Endothelial cell of umbilical vein (primary cell): ENCODE data around the gene MAGEA10. TPM values are rescaled to one million over a fixed set of nuclear protein-coding genes. Genes with fewer than 3 reads are reported as not detected.

Source experiments
- BruUV-seq: library from RNA; stranded (reverse); fragments of 400-500 nt; replicated peaks from 2 replicates; lab custom pipeline; 2021; lab: Mats Ljungman, UMichigan
- CTCF ChIA-PET: fragments of 300-600, 350-600 bp; sonication (Branson Sonifier 250); formaldehyde crosslinking; loops from one replicate; lab custom pipeline; 2021; ENCODE audit warnings: antibody characterized with exemption, inconsistent platforms; lab: Charles Lee
- POLR2A ChIA-PET: fragments of 300-600, 350-600 bp; sonication (Branson Sonifier 250); formaldehyde crosslinking; loops from one replicate; lab custom pipeline; 2021; ENCODE audit warnings: antibody characterized with exemption, inconsistent platforms; lab: Charles Lee
- DNase-seq: peaks from one replicate; pipeline ENCODE4 v3.0.0-alpha.2; 2011; ENCODE audit warnings: low read depth, low spot score
- FAIRE-seq: peaks from 2 replicates; lab custom pipeline; 2011; peaks lifted over from hg19 to GRCh38; lab: Jason Lieb, UNC
- H2AFZ ChIP-seq: 2 replicates; pipeline ENCODE4 v1.6.0; 2012; ENCODE audit warnings: low read depth, low read length, control low read depth, inconsistent platforms
- H3K27ac ChIP-seq: 2 replicates; pipeline ENCODE4 v1.5.1; 2011; ENCODE audit warnings: low read depth, mild to moderate bottlenecking, control low read depth, low read length, moderate library complexity; ENCODE audit not compliant: insufficient read depth
- H3K27me3 ChIP-seq, 2 experiments: 2 replicates each; pipeline versions ENCODE4 v1.6.0 to v1.6.1; 2011; ENCODE audit warnings: low read length in 2 of 2, mixed read lengths in 1 of 2; ENCODE audit not compliant: control insufficient read depth in 2 of 2, insufficient read depth in 2 of 2
- H3K36me3 ChIP-seq, 2 experiments: 2 replicates in 1 of 2; 3 replicates in 1 of 2; pipeline ENCODE4 v1.5.1; 2011; ENCODE audit warnings: low read length in 2 of 2, mild to moderate bottlenecking in 1 of 2, moderate library complexity in 1 of 2; ENCODE audit not compliant: control insufficient read depth in 2 of 2, insufficient read depth in 2 of 2; ENCODE audit errors: extremely low read depth in 1 of 2
- H3K4me1 ChIP-seq: 3 replicates; pipeline ENCODE4 v1.5.1; 2011; ENCODE audit warnings: mild to moderate bottlenecking, low read length; ENCODE audit not compliant: control insufficient read depth, insufficient read depth; ENCODE audit errors: extremely low read depth
- H3K4me2 ChIP-seq: 2 replicates; pipeline ENCODE4 v1.6.1; 2011; ENCODE audit warnings: low read length, control low read depth, mixed read lengths; ENCODE audit not compliant: insufficient read depth
- H3K4me3 ChIP-seq, 3 experiments: fragments of 200-600 bp in 1 of 3; sonication (generic), shearing (Covaris generic) in 1 of 3; replicated peaks in 1 of 3; 2 replicates each; pipeline ENCODE4 v1.5.1; 2011 to 2016; ENCODE audit warnings: control low read depth in 3 of 3, low read length in 3 of 3, mild to moderate bottlenecking in 2 of 3, inconsistent platforms in 1 of 3, low read depth in 1 of 3, moderate library complexity in 1 of 3; ENCODE audit not compliant: insufficient read depth in 1 of 3
- H3K79me2 ChIP-seq: 2 replicates; pipeline ENCODE4 v1.6.0; 2012; ENCODE audit warnings: low read length, inconsistent platforms; ENCODE audit not compliant: control insufficient read depth, insufficient read depth
- H3K9ac ChIP-seq: replicated peaks from 2 replicates; pipeline ENCODE3; 2011; ENCODE audit warnings: low read length, control low read depth; ENCODE audit not compliant: insufficient read depth; ENCODE audit errors: extremely low read depth
- H3K9me1 ChIP-seq: replicated peaks from 3 replicates; pipeline ENCODE4 v1.6.0; 2011; ENCODE audit warnings: mild to moderate bottlenecking, low read length; ENCODE audit not compliant: control insufficient read depth, insufficient read depth; ENCODE audit errors: extremely low read depth
- H3K9me3 ChIP-seq: replicated peaks from 2 replicates; pipeline ENCODE4 v1.5.1; 2012; ENCODE audit warnings: low read length, inconsistent platforms; ENCODE audit not compliant: control insufficient read depth, insufficient read depth
- H4K20me1 ChIP-seq: replicated peaks from 2 replicates; pipeline ENCODE3; 2011; ENCODE audit warnings: mild to moderate bottlenecking, low read length; ENCODE audit not compliant: control insufficient read depth, insufficient read depth; ENCODE audit errors: extremely low read depth
- CTCF ChIP-seq, 2 donors: IDR thresholded peaks; 1 replicate in 1 of 2; 2 replicates in 1 of 2; pipeline ENCODE4 v1.5.1; 2011; ENCODE audit warnings: low read length in 2 of 2, mild to moderate bottlenecking in 2 of 2, moderate library complexity in 2 of 2, control low read depth in 1 of 2, inconsistent platforms in 1 of 2, low read depth in 1 of 2; ENCODE audit not compliant: insufficient read depth in 1 of 2; ENCODE audit errors: extremely low read depth in 1 of 2
- EZH2 ChIP-seq: IDR thresholded peaks from 2 replicates; pipeline ENCODE4 v1.6.1; 2012; ENCODE audit warnings: borderline replicate concordance, low read depth, mild to moderate bottlenecking, moderate library complexity, low read length, inconsistent platforms; ENCODE audit not compliant: severe bottlenecking
- FOS ChIP-seq: IDR thresholded peaks from 2 replicates; pipeline ENCODE4 v1.6.1; 2011; ENCODE audit warnings: mild to moderate bottlenecking, low read length, moderate library complexity, borderline replicate concordance; ENCODE audit not compliant: insufficient read depth
- GATA2 ChIP-seq: IDR thresholded peaks from 2 replicates; pipeline ENCODE4 v1.7.0; 2011; ENCODE audit warnings: low read depth, mild to moderate bottlenecking, moderate library complexity, mixed read lengths, low read length; ENCODE audit not compliant: insufficient read length, insufficient read depth
- JUN ChIP-seq: IDR thresholded peaks from 2 replicates; pipeline ENCODE4 v1.6.1; 2011; ENCODE audit warnings: borderline replicate concordance, low read depth; ENCODE audit not compliant: insufficient read length, insufficient read depth
- MAX ChIP-seq: IDR thresholded peaks from 2 replicates; pipeline ENCODE4 v1.6.1; 2011; ENCODE audit not compliant: insufficient read depth, insufficient read length
- MYC ChIP-seq: IDR thresholded peaks from one replicate; pipeline ENCODE4 v1.6.1; 2011; ENCODE audit warnings: mild to moderate bottlenecking, low read depth, low read length
- POLR2A ChIP-seq: IDR thresholded peaks from 2 replicates; pipeline ENCODE4 v1.6.1; 2012; ENCODE audit warnings: low read depth, mild to moderate bottlenecking, control low read depth, low read length
- POLR2AphosphoS5 ChIP-seq: IDR thresholded peaks from 2 replicates; pipeline ENCODE4 v1.6.1; 2012; ENCODE audit warnings: low read depth, mild to moderate bottlenecking, control low read depth, low read length, moderate library complexity; ENCODE audit not compliant: insufficient read depth
- dilution Hi-C: fragments of 300-500 bp; cut with MboI; formaldehyde crosslinking; loops from one replicate; pipeline ENCODE4 v1.15.0; 2019; ENCODE audit warnings: low sequenced_read_pairs; ENCODE audit not compliant: extremely low pct_ligation_motif_present
- intact Hi-C: fragments of 100-400 bp; cut with micrococcal nuclease; formaldehyde crosslinking; loops from one replicate; pipeline ENCODE4 v1.10.0; 2022
- polyA plus RNA-seq, 4 experiments: library from polyadenylated mRNA; depleted of rRNA in 3 of 4; stranded (reverse) in 3 of 4; unstranded in 1 of 4; fragments of >200 nt; gene quantifications; 2 replicates each; pipeline versions ENCODE4 v1.2.1 to v1.2.3, GENCODE V29; 2011 to 2012; ENCODE audit warnings: missing spikeins in 1 of 4
- total RNA-seq: library from RNA; stranded (reverse); gene quantifications from 2 replicates; pipeline ENCODE4 v1.2.3, GENCODE V29; 2021

Gene MAGEA10
- total and polyA plus RNA-seq, 2 donors (not counting 3 experiments of a cell fraction or from before 2014, with no cell fraction given): not detected

DNA sequence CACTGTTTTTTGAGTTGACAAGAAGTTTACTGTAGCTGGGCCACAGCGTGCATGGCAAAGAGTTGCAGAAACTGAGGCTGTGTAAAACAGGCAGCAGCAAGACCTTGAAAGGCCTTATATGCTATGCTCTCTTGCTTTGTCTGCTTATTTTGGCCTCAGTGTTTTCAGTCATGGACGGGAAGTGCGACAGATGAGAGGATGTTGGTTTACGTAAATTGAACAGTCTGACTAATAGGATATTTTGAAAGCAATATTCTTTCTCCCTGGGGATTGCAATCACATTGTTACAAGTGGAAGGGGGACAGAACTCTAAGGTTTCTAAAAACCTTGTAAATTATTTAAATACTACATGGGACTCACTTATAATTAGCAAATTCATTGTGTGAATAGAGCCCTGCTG lies 32.2 kb upstream of the MAGEA10 start:
- Histone ChIP-seq H3K27me3 (no peaks in the 10 kb centered on the region), H4K20me1 (no peaks in the 10 kb centered on the region), H3K4me3 (no peak overlapping the region), H3K9me1 (no peaks in the 10 kb centered on the region), H2AFZ (no peak overlapping the region), H3K79me2 (no peaks in the 10 kb centered on the region), H3K9ac (no peak overlapping the region), H3K4me2 (no peak overlapping the region), H3K27ac (no peak overlapping the region), H3K9me3 (no peaks in the 10 kb centered on the region), H3K36me3 (no peaks in the 10 kb centered on the region), H3K4me1 (no peaks in the 10 kb centered on the region)
- intact Hi-C loops (no loop called here), dilution Hi-C loops (no loop called here)
- no peak for DNase-seq
- BruUV-seq: no TSS peak
- no peak for FAIRE-seq
- CTCF ChIA-PET: no interaction called here
- TF ChIP-seq POLR2A: no peak
- TF ChIP-seq EZH2: no peak
- POLR2A ChIA-PET: no interaction called here

DNA sequence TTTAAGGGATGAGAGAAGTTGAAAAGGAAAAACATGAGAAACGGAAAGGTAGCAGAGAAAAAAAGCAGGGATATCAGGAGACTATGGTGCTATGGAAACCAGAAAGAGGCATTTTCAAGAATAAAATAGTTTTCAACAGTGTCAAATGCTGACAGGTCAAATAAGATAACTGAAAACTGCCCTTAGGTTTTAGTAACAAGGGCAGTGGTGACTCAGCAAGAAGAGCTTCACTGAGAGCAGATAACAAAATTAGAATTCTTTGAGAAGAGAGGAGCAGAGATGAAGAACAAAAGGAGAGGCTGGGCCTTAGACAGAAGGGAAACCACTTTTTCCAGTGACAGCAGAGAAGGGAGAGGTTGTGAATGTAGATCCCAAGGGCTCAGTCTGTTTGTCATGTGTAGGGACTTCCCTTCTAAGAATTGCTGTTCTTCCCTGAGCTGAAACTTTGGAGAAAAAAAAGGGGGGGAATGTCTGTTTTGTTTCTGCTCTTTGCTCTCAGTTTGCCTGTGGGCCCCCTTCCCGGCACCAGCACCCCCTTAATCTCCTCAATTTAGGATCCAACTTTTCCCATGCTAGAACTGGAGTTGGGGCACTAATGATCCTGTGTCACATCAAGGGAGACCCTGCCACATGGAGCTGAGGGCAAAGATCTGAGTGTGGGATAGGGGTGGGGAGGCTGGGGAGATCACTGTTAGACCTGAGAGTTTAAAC lies 26.8 kb upstream of the MAGEA10 start:
- no peak overlapping the region for H3K4me2 ChIP-seq
- H3K9ac ChIP-seq: no peak overlapping the region
- intact Hi-C loops (no loop called here), dilution Hi-C loops (no loop called here)
- no peaks in the 10 kb centered on the region for H3K4me1 ChIP-seq
- CTCF ChIA-PET: no interaction called here
- BruUV-seq: no TSS peak
- no peaks in the 10 kb centered on the region for H3K9me3 ChIP-seq
- H3K27ac ChIP-seq: no peak overlapping the region
- POLR2A ChIA-PET: no interaction called here
- TF ChIP-seq GATA2: no peak
- TF ChIP-seq MYC: no peak
- no peak for TF ChIP-seq CTCF (IDR thresholded peaks at IDR 0.05; ENCODE audit: extremely low read depth in 1 of 2, insufficient read depth in 1 of 2, low read depth in 1 of 2, low read length in 2 of 2)
- TF ChIP-seq FOS: no peak
- no peak for TF ChIP-seq POLR2A
- no peak for TF ChIP-seq EZH2
- no peak for TF ChIP-seq MAX
- no peak for TF ChIP-seq JUN
- no peak for TF ChIP-seq POLR2AphosphoS5
- no peak overlapping the region for H2AFZ ChIP-seq
- H3K27me3 ChIP-seq: no peaks in the 10 kb centered on the region
- no peaks in the 10 kb centered on the region for H3K9me1 ChIP-seq
- no peaks in the 10 kb centered on the region for H3K36me3 ChIP-seq
- H3K79me2 ChIP-seq: no peaks in the 10 kb centered on the region
- DNase-seq (no peak), FAIRE-seq (no peak)
- H4K20me1 ChIP-seq: no peaks in the 10 kb centered on the region
- H3K4me3 ChIP-seq: no peak overlapping the region
